Left cardiac atrium (tissue), 4 donors: ENCODE results near the gene GUCY1A2. TPM values are rescaled to one million over a fixed set of nuclear protein-coding genes. Genes with fewer than 3 reads are reported as not detected.

Source experiments
- ATAC-seq, 2 donors: fragments of 200-7000 bp; cut with Tn5 transposase; one replicate each; pipeline ENCODE4 v1.9.1; 2020; ENCODE audit warnings: mild to moderate bottlenecking in 2 of 2, moderate library complexity in 2 of 2
- DNase-seq: peaks from one replicate; pipeline ENCODE4 v3.0.0-alpha.2; 2020
- intact Hi-C, 2 donors: fragments of 100-400 bp; cut with DNase I; formaldehyde crosslinking; loops; one replicate each; pipeline versions ENCODE4 v1.14.1 to v1.15.1; 2022 to 2023
- total RNA-seq, 2 donors: library from RNA; stranded (reverse); fragmentation: NEBNext Ultra II Directional; extraction: Animal tissue kit (Norgen Biotek cat#: 25700); gene quantifications; one replicate each; pipeline ENCODE4 v1.2.1, GENCODE V29; 2021
- donor health status: DM: no; HTN: yes; CAD: no.
- donor health status: DM: no; HTN: yes; CAD: no; lungs with severe emphysema.
- donor health status: DM: yes; HTN: yes; CAD: no.
- donor health status: Dilated cardiomyopathy.

Gene GUCY1A2
- total RNA-seq, 2 donors from 2014 or later: 7.1 to 7.9 TPM

GRCh38 chr11:107006076-107006833, 12.0 kb downstream of the GUCY1A2 start:
- ATAC-seq (no peak), DNase-seq (no peak)
- intact Hi-C loops: no loop called here

DNA sequence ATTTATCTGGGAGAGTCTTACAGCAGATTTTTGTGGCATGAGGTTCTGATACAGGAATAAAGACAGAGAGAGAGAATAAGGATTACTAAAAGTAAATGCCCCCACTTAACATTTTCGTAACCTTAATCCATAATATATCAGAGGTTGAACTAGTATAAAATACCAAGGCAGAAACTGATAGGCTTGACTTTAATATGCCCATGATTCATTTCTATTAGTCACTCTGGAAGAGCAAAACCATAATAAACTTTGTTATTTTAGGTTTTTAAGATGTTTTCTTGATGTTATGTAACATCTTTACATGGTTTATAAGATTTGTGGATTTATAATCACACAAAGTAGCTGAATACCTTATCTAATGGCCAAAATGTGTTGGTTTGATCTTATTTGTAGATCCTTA, 19.1 kb downstream of the GUCY1A2 start:
- DNase-seq (no peak), ATAC-seq (no peak)
- intact Hi-C loops: no loop called here

DNA sequence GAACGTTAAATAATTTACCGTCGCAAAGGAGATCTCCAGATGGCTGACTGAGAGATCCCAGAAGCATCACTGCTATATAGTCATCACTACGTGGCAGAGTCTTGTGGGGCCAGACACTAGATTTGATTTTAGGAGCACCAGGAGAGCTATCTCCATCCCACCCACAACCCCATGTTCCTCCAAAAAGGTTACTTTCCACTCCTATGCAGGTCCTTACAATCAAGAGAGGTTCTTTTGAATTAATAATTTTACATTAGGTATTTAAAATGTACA, 19.4 kb downstream of the GUCY1A2 start:
- no peak for ATAC-seq
- no peak for DNase-seq
- intact Hi-C loops: no loop called here

- peak in 1 of 2 donors; percentile 30 for ATAC-seq
These were observed 20.0 kb downstream of the GUCY1A2 start for GRCh38 chr11:106998116-106998915.

DNA sequence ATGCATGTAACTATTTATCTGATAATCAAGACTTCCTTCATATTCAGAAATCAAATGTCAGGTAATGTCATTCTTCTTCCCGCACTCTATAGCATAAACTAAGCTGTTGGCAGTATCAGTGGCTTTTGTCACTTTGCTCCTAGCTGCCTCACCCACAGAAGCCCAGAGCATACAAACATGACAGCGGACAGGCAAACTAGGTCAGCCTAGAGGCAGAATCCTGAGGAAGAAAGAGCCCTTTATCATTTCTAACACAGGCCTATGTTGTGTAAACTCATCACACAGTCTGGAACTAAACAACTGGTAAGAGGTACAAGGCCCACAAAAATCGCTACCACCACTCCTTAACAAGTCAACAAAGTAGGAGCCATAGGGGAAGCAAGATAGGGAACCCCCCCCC, 21.0 kb downstream of the GUCY1A2 start:
- DNase-seq (no peak), ATAC-seq (no peak)

More at GRCh38 chr11:106998116-106998915, 20.0 kb downstream of the GUCY1A2 start:
- DNase-seq: no peak
- intact Hi-C loops: no loop called here

DNA sequence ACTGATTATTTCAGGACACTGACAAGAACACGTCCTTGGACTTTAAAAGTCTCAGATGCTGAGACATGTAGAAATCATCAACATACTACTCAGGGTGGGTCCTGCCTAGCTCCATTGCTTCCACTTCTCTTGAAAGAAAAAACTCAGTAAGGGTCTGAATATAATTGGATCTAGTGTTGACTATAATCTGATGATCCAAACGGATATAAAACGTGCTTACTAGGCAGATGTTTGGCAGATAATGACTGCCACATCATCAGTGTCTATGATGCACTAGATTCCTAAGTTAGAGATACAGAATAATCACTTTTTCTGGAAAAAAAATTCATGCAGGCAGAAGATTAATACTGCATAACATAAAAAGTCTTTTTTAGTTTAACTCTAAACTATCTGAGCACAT, 21.6 kb downstream of the GUCY1A2 start:
- ATAC-seq (no peak), DNase-seq (no peak)
- intact Hi-C loops: no loop called here

More for the DNA sequence above, 21.0 kb downstream of the GUCY1A2 start:
- intact Hi-C loops: no loop called here

DNA sequence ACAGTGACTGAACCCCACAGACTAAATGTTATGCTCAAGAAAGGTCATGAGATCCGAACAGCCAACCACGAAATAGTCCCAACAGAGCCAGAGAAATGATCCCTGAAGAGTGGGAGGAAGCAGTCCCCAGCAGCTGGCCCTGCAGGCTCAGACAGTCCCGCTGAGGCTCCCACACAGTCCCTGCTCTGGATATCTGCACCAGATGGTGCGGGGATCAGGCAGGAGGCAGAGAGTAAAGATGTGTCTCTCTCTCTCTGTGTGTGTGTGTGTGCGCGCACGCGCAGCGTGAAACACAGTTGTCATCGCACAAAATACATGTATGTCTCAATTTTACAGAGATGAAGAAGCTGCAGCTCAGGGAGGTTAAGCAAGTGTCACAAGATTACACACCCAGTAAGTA, 27.9 kb downstream of the GUCY1A2 start:
- DNase-seq (peak; percentile 28), ATAC-seq (peak in 1 of 2 donors; percentile 85)
- intact Hi-C loops: no loop called here

DNA sequence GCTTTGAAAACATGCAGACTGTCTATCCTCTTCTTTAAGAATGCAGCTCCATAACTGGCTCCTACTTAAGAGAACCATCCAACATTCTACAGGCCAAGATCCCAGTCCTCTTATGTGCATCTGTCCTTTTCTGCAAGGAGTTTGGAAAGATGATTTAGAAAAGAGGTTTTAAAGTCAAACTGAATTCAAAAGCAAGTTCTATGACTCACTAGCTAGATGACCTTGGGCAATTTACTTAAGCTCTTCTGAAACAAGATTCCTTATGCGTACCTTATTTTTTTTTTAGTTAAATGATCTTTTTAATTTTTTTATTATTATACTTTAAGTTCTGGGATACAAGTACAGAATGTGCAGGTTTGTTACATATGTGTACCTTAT, 29.2 kb downstream of the GUCY1A2 start:
- ATAC-seq (no peak), DNase-seq (no peak)
- intact Hi-C loops: no loop called here

DNA sequence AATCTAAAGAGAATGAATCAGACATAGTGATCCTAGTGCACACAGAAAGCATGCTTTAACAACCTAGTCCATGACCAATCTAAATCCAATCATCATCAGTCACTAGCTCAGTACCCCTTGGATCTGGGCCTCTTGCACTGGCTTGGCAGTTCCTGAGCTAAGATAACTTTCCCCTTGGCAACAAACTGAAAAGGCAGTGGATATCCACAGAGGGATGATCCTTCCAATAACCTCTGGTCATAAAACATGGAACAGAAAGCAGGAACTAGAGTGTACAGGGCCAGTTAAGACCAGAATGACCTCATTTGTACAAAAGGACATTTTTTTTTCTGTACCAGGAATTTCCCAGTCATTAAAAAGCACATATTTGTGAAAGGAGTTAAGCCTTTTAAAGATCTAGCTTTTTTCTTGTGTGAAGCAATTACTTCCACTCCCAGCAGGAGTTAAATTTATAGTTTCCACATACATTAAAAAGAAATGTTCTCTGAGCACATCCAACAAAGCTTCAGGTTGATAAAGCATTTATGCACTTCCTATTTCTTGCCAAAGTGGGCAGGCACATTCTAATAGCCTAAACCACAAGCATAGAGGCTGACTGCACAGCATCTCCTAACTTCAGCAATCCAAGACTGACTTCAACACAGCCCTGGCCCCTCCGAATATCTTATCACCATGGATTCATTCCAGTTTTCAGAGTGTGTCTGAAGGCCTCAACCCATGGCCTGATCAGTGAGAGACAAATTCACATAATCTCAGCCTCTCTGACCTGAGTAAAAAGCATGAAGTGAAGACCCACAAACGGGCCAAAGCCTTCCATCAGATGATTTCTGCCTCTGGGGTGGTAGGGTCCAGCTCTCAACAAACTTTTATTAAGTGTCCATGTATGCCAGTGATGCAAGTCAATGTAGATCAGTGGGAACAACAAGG, 29.9 kb downstream of the GUCY1A2 start:
- DNase-seq (no peak), ATAC-seq (peak; percentile 70 to 75)
- intact Hi-C loops: no loop called here

- DNase-seq: no peak
- no peak for ATAC-seq
- intact Hi-C loops: no loop called here
These were observed 31.6 kb downstream of the GUCY1A2 start for GRCh38 chr11:106986673-106987072.

DNA sequence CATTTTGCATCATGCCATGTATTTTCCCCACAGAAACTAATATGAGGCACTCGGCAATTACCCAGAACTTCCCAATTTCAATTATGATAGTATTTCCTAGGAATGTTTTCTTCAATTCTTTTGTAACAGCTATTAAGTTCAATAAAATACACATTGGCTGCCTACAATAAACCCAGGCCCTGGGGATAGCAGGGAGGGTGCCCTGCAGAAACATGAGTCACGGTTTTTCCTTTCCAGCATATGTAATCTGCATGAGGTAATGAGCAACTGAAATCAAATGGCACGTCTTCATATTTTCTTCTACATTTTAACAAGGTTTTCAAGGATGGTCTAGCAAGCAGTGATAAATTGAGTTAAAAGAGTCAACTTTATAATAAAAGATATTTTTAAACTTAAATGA, 32.0 kb downstream of the GUCY1A2 start:
- ATAC-seq (no peak), DNase-seq (peak; percentile 20)

DNA sequence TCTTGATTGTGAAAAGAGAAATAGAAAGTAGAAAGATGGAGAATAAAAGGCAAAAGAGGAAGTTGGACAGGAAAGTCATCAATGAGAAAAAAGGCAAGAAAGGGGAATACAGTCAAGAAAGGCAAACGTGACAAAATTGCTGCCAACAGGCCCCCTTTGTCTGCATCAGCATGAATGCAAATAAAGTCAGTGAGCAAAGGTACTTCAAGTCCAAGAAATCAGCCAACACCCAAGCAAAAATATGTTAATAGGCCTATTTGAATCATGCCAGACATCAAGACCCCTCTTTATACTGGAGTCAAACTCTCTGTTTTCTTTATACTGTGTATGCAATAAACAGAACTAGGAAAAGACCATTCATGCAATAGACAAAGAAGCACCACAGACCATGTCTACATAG, 34.3 kb downstream of the GUCY1A2 start:
- ATAC-seq (no peak), DNase-seq (no peak)
- intact Hi-C loops: no loop called here

More for the DNA sequence above, 32.0 kb downstream of the GUCY1A2 start:
- intact Hi-C loops: no loop called here

DNA sequence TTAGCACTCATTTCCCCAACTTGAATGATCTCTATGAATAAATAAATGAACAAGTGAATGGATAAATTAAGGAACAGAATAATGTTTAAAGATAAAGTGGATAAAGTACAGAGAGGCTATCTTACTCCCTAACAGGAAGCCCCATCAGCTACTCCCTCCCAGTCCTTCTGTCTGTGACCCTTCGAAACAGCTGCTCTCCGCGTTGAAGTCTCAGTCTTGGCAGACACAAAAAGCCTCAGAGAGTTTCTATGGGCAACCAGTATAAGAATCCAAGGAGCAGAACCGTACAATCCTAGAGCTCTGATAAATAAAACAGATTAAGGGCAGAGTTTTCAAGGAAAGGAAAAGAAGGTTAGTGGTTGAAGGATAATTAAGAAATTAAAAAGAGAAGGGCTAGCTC, 35.0 kb downstream of the GUCY1A2 start:
- intact Hi-C loops: no loop called here
- peak in 1 of 2 donors; percentile 67 for ATAC-seq
- DNase-seq: no peak

DNA sequence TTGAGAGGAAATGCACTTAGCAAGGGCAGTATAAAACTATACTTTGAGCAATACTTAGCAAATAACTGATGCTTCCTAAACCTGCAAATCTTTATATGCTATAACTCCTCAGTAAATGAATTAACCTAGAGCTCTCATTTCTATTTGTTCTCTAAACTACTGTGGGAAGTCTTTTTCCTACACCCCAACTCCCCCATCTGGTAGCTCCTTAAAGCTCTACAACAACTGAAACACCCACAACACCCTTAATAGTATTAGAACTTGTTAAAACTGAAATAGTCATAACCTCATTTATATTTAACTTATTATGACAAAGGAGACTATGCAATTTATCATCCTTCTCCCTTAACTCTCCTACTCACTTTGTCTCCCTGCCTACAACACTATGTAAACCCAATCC, 43.4 kb downstream of the GUCY1A2 start:
- ATAC-seq (no peak), DNase-seq (no peak)
- intact Hi-C loops: no loop called here

GRCh38 chr11:106971864-106972263, 46.4 kb downstream of the GUCY1A2 start:
- intact Hi-C loops: no loop called here
- no peak for DNase-seq
- ATAC-seq: no peak

DNA sequence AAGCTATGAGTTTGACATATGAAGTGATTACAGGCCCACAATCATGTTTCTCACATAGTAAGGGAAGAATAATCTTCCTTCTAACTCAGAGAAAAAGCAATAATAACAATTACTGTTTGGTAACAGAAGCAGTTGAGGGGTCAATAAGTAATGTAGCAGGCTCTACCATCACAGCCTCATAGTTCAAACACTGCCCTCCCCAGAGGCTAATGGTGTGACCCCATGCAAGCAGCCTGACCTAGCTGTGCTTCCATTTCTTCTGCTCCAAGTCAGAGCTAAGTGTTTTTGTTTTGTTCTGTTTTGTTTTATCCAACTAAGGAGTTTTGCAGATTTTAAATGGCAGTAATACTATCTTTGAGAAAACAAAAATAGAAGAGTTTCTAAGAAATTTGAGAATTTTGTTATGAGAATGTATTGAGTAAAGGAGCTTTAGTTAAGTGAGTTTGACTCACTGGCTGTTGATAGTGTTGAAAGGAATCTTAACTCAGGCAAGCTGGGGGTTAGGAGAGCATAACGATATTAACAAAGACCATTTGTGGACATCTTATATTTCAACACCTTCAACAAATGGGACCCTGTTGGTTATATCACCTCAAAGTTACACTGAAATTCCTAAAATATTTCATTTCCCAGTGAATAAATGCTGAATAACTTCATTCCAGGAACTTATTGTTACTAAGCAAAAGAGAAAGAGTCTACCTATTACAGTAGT, 48.5 kb downstream of the GUCY1A2 start:
- DNase-seq: no peak
- ATAC-seq: no peak
- intact Hi-C loops: no loop called here

DNA sequence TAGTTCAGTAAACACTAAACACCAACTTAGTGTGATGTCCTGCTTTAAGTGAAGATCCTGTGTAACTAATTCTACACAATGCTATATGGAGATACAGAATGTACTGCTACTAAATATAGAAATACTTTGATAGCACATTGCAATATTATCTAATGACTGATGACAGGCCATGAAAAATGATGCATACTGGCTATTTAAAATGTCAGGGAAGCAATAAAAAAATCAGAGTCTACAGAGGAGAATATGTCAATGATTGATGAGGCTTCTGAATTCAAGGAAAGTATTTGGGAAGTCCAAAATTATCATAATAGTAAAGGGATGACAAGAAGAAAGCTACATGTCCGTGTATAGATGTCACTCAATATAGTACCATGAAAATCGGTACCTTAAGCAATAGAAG, 55.3 kb downstream of the GUCY1A2 start:
- DNase-seq: no peak
- intact Hi-C loops: no loop called here
- no peak for ATAC-seq

DNA sequence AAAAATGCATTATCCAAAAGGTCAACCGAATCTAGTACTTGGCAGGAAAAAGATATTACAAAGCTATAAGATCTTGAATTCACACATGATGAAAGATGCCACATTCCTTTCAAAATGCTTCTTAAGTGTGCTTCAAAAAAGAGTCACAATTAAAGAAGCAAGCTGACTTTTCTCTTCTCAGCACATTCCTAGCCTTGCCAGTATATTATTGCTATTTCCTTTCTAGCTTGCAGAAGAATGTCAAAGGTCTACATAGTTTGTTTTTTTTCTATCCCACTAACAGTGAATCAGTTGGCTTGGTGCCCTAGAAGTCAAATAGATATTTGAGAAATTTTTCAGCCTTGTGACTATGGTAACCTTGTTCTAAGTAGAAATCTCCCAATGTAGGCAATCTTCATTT, 56.8 kb downstream of the GUCY1A2 start:
- intact Hi-C loops: no loop called here
- peak in 1 of 2 donors; percentile 31 for ATAC-seq
- no peak for DNase-seq

DNA sequence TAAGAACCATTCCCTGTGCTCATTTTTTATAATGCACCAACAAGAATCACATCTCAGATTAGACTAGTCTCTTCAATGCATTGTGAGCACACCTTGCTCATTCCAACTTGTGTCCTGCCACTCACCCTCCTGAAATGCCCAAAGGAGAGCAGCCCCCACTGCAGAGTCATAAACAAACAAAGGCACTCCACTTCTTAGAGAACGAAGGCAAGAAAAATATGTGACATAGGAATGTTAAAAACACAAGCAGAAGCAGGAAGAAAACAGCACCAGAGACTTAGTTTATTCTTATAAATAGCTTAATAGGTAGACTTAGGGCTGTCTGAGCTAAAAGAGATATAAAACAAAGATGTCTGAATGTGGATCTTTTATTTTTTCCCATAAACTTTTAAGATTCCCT, 57.2 kb downstream of the GUCY1A2 start:
- no peak for ATAC-seq
- intact Hi-C loops: no loop called here
- DNase-seq: no peak
